GM12864 (cell line): ENCODE measurements around the gene SEMA5B.

Experiments used
- DNase-seq: peaks from one replicate; pipeline ENCODE4 v3.0.0-alpha.2; 2011; ENCODE audit warnings: low read depth
- H3K4me3 ChIP-seq: 2 replicates; pipeline ENCODE4 v1.5.1; 2011; ENCODE audit warnings: mild to moderate bottlenecking, low read depth, low read length, control low read depth
- CTCF ChIP-seq: IDR thresholded peaks from 2 replicates; pipeline ENCODE4 v1.5.1; 2011; ENCODE audit warnings: low read depth, mild to moderate bottlenecking, moderate library complexity, low read length, control low read depth, inconsistent platforms; ENCODE audit errors: missing control alignments

Gene SEMA5B

DNA sequence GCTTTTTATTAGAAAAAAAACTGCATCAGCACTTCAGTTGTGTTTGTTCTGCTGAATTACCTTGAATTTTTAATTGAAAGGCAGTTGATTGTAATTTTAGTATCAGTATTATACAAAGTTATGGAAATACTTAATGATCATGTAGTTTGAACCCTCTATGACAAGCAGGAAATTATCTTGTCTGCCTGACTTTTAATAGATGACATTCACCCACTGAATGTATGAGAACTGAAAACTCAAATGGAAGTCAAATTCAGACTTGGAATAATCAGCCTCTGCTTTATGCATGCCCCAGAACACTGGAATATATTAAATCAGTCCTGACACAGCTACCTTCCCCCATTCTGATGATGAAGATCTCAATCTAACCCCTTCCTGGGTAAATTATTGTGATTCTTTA lies 159.2 kb downstream of the SEMA5B start:
- no peak overlapping the region for H3K4me3 ChIP-seq
- DNase-seq, result no peak
- no peak for TF ChIP-seq CTCF

DNA sequence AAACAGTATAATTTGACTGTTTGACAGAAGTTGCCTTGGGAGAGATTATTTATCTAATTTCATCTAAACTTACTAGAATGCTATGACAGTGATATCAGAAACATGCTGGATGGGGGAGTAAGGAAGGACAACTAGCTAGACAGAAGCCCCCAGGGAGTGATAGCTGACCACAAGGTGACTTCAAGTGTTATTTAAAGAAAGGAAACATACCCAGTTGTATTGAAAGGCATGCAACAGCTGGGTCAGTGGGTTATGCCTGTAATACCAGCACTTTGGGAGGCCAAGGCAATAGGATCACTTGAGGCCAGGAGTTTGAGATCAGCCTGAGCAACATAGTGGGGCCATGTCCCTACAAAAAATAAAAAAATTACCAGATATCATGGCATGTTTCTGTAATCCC lies 163.1 kb downstream of the SEMA5B start:
- H3K4me3 ChIP-seq, result no peak overlapping the region
- no peak for DNase-seq
- TF ChIP-seq CTCF, result no peak

DNA sequence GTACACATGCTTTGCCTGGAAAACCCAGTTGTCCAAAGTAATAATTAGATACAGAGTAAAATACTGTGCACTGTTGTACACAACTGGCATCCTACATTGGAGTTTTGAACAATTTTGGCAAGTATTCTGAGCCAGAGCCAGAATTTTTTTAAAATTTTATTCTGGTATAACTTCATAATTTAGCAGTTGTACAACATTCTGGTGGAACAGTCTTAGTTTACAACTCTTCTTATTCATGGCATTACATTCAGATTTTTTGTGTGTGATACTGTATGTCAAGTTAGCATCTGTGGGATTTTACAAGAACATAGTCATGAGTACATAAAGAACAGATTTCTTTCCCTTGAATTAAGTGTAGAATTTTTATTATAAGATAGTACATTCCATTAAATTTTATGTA lies 165.2 kb downstream of the SEMA5B start:
- TF ChIP-seq CTCF, result no peak
- DNase-seq, result no peak
- H3K4me3 ChIP-seq, result no peak overlapping the region
